Pancreas (tissue), 10 donors: Measurements from ENCODE around the gene SERINC5. TPM values are rescaled to one million over a fixed set of nuclear protein-coding genes. Genes with fewer than 3 reads are reported as not detected.
A peak's percentile ranks its signal among the peaks of the same experiment; 100 is the strongest.

Experiments used
- ATAC-seq, 4 donors: fragments of 200-7000 bp; cut with Tn5 transposase; one replicate each; pipeline versions ENCODE4 v1.8.0 to v1.9.1; 2020; ENCODE audit warnings: mild to moderate bottlenecking in 4 of 4, moderate library complexity in 4 of 4
- DNase-seq, 6 donors: peaks; one replicate each; pipeline ENCODE4 v3.0.0-alpha.2; 2020
- FAIRE-seq: peaks from 2 replicates; lab custom pipeline; 2012; peaks lifted over from hg19 to GRCh38; lab: Jason Lieb, UNC
- H3K27ac ChIP-seq, 4 donors: fragments of 200-600 bp; sonication (generic); 1 replicate in 3 of 4; 2 replicates in 1 of 4; pipeline versions ENCODE4 v1.5.0 to v1.8.0; 2020
- H3K27me3 ChIP-seq, 4 donors: fragments of 200-600 bp; one replicate each; pipeline ENCODE4 v1.8.0; 2021
- H3K36me3 ChIP-seq, 3 donors: fragments of 200-600 bp; sonication (generic) in 1 of 3; one replicate each; pipeline versions ENCODE4 v1.5.0 to v1.8.0; 2020 to 2021
- H3K4me1 ChIP-seq, 3 donors: fragments of 200-600 bp; one replicate each; pipeline ENCODE4 v1.8.0; 2021
- H3K4me3 ChIP-seq, 4 donors: fragments of 200-600 bp; sonication (generic) in 2 of 4; one replicate each; pipeline versions ENCODE4 v1.5.0 to v1.8.0; 2020 to 2021
- H3K9me3 ChIP-seq, 4 donors: fragments of 200-600 bp; one replicate each; pipeline ENCODE4 v1.8.0; 2021
- CTCF ChIP-seq, 4 donors: fragments of 200-600 bp; sonication (generic) in 3 of 4; IDR thresholded peaks; one replicate each; pipeline versions ENCODE4 v1.5.0 to v1.8.0; 2021; ENCODE audit warnings: antibody characterized with exemption in 4 of 4
- WGBS, 2 donors: extraction: QIAGEN DNeasy Blood & Tissue Kit; methylation state at CpG; one replicate each; pipeline ENCODE4 v1.1.7; 2013; 5-methylcytosine and 5-hydroxymethylcytosine counted together
- intact Hi-C, 3 donors: fragments of 100-400 bp; cut with DNase I; formaldehyde crosslinking; loops; one replicate each; pipeline versions ENCODE4 v1.11.1 to v1.14.2; 2022
- polyA plus RNA-seq, 2 donors: library from polyadenylated mRNA; stranded (reverse); fragments of 200-250 nt; gene quantifications; one replicate each; pipeline ENCODE4 v1.2.3, GENCODE V29; 2013
- total RNA-seq, 6 donors: library from RNA; stranded (reverse); fragmentation: NEBNext Ultra II Directional in 4 of 6; extraction: Animal tissue kit (Norgen Biotek cat#: 25700) in 4 of 6; gene quantifications; one replicate each; pipeline versions ENCODE4 v1.2.1 to v1.2.4, GENCODE V29; 2021 to 2023
- donor health status: healthy with polysubstance abuse.
- donor health status: DM: no; HTN: no; CAD: no; lungs with moderate emphysema.
- donor health status: DM: no; HTN: no; CAD: no.
- donor health status: control.
- donor health status: control.
- donor health status: Bipolar disorder and iron deficiency.
- donor health status: DM: yes; HTN: yes; CAD: no.
- donor health status: DM: no; HTN: no; CAD: no.
- donor health status: DM: no; HTN: no; CAD: no.
- donor health status: DM: yes; HTN: yes; CAD: no.

The SERINC5 gene
- total and polyA plus RNA-seq, 8 donors = 3.7 to 43.2 (median 14.8) TPM

GRCh38 chr5:80234116-80234948 lies 21.5 kb downstream of the SERINC5 start:
- WGBS, 2 donors = 75 to 81% methylated on average over 5 of the region's 5 CpGs
- TF ChIP-seq CTCF (IDR thresholded peaks at IDR 0.05) = no peak
- peaks cover 5 to 27% (median 14%) of the 10 kb centered on the region in 3 donors for H3K4me1 ChIP-seq
- ATAC-seq = no peak
- no peaks in the 10 kb centered on the region for H3K27me3 ChIP-seq
- intact Hi-C loops = no loop called here
- no peak overlapping the region for H3K27ac ChIP-seq
- no peak overlapping the region for H3K4me3 ChIP-seq
- H3K36me3 ChIP-seq = no peaks in the 10 kb centered on the region
- FAIRE-seq = no peak
- no peak for DNase-seq
- H3K9me3 ChIP-seq = no peaks in the 10 kb centered on the region

GRCh38 chr5:80231693-80232092 lies 24.2 kb downstream of the SERINC5 start:
- WGBS, 2 donors = 76 to 94% methylated on average over 1 of the region's 1 CpG
- no peaks in the 10 kb centered on the region for H3K36me3 ChIP-seq
- peaks cover 5 to 27% (median 14%) of the 10 kb centered on the region in 3 donors for H3K4me1 ChIP-seq
- intact Hi-C loops = no loop called here
- FAIRE-seq = no peak
- H3K4me3 ChIP-seq = no peak overlapping the region
- H3K27ac ChIP-seq = peak overlapping the region in 1 of 4 donors; percentile 0
- no peak for ATAC-seq
- DNase-seq = no peak
- no peaks in the 10 kb centered on the region for H3K27me3 ChIP-seq
- no peak for TF ChIP-seq CTCF (IDR thresholded peaks at IDR 0.05)
- H3K9me3 ChIP-seq = no peaks in the 10 kb centered on the region

- peak overlapping the region in 1 of 4 donors; percentile 77 for H3K27ac ChIP-seq
- no peak for TF ChIP-seq CTCF (IDR thresholded peaks at IDR 0.05)
- DNase-seq = no peak
- H3K27me3 ChIP-seq = no peaks in the 10 kb centered on the region
- 30 to 37% methylated on average over 3 of the region's 3 CpGs for WGBS, 2 donors
- no peak overlapping the region for H3K4me3 ChIP-seq
- peaks cover 5 to 27% (median 14%) of the 10 kb centered on the region in 3 donors for H3K4me1 ChIP-seq
- H3K9me3 ChIP-seq = no peaks in the 10 kb centered on the region
- FAIRE-seq = no peak
- intact Hi-C loops = no loop called here
- no peaks in the 10 kb centered on the region for H3K36me3 ChIP-seq
- peak in 1 of 4 donors; percentile 5 for ATAC-seq
Observed at GRCh38 chr5:80231243-80231642, 24.6 kb downstream of the SERINC5 start.

GRCh38 chr5:80230269-80230992 lies 25.4 kb downstream of the SERINC5 start:
- 62 to 69% methylated on average over 7 of the region's 7 CpGs for WGBS, 2 donors
- DNase-seq (no peak), FAIRE-seq (no peak), ATAC-seq (peak in 2 of 4 donors; percentile 15 to 31)
- TF ChIP-seq CTCF (IDR thresholded peaks at IDR 0.05) = no peak
- intact Hi-C loops = no loop called here
- Histone ChIP-seq H3K4me3 (no peak overlapping the region), H3K4me1 (peaks cover 5 to 27% (median 14%) of the 10 kb centered on the region in 3 donors), H3K36me3 (no peaks in the 10 kb centered on the region), H3K27ac (peak overlapping the region in 2 of 4 donors; percentile 51 to 77), H3K27me3 (no peaks in the 10 kb centered on the region), H3K9me3 (no peaks in the 10 kb centered on the region)
